SK-N-SH (cell line): ENCODE results near the gene SCARB1. TPM values are rescaled to one million over a fixed set of nuclear protein-coding genes. Genes with fewer than 3 reads are reported as not detected.

Source experiments
- CTCF ChIA-PET: fragments of 300-600, 350-600 bp; formaldehyde crosslinking; extraction: SDS; loops from one replicate; lab custom pipeline; 2021; lab: Yijun Ruan, JAX
- POLR2A ChIA-PET: fragments of 350-600 bp; sonication (Branson Sonifier 250); formaldehyde crosslinking; extraction: SDS; loops from one replicate; lab custom pipeline; 2020; ENCODE audit warnings: antibody characterized with exemption, inconsistent platforms; lab: Yijun Ruan, JAX
- DNase-seq: peaks from one replicate; pipeline ENCODE4 v3.0.0; 2012
- H2AFZ ChIP-seq: fragments of 200-600 bp; sonication (generic); 2 replicates; pipeline ENCODE4 v1.8.1; 2016; ENCODE audit warnings: antibody characterized with exemption, mild to moderate bottlenecking, low read depth
- H3F3A ChIP-seq: fragments of 200-600 bp; sonication (generic); replicated peaks from 2 replicates; pipeline ENCODE3; 2016; ENCODE audit warnings: antibody characterized with exemption, mild to moderate bottlenecking; ENCODE audit not compliant: insufficient read depth
- H3K27ac ChIP-seq, 2 experiments: fragments of 200-500 bp in 1 of 2; fragments of 200-600 bp in 1 of 2; sonication (Bioruptor generic) in 1 of 2; sonication (generic), shearing (Covaris generic) in 1 of 2; 2 replicates each; pipeline versions ENCODE4 v1.5.1 to v1.6.1; 2014 to 2016; ENCODE audit warnings: low read depth in 2 of 2, inconsistent platforms in 1 of 2, low read length in 1 of 2, mild to moderate bottlenecking in 1 of 2, mixed read lengths in 1 of 2
- H3K27me3 ChIP-seq: fragments of 200-600 bp; sonication (generic), shearing (Covaris generic); 2 replicates; pipeline ENCODE4 v1.6.1; 2016; ENCODE audit warnings: mixed run types; ENCODE audit not compliant: insufficient read depth
- H3K36me3 ChIP-seq, 2 experiments: fragments of 200-500 bp in 1 of 2; fragments of 200-600 bp in 1 of 2; sonication (Bioruptor generic) in 1 of 2; sonication (generic) in 1 of 2; replicated peaks in 1 of 2; 2 replicates each; pipeline versions ENCODE3 to v1.5.1; 2014 to 2016; ENCODE audit warnings: low read length in 1 of 2, mild to moderate bottlenecking in 1 of 2; ENCODE audit not compliant: insufficient read depth in 2 of 2, control insufficient read depth in 1 of 2
- H3K4me1 ChIP-seq, 2 experiments: fragments of 200-500 bp in 1 of 2; fragments of 200-600 bp in 1 of 2; sonication (Bioruptor generic) in 1 of 2; sonication (generic), shearing (Covaris generic) in 1 of 2; 2 replicates each; pipeline versions ENCODE4 v1.5.1 to v1.6.1; 2014 to 2016; ENCODE audit warnings: low read depth in 1 of 2, low read length in 1 of 2, mixed run types in 1 of 2; ENCODE audit not compliant: insufficient read depth in 2 of 2, control insufficient read depth in 1 of 2
- H3K4me2 ChIP-seq: fragments of 200-600 bp; sonication (generic), shearing (Covaris generic); 2 replicates; pipeline ENCODE4 v1.6.1; 2017; ENCODE audit warnings: mixed run types
- H3K4me3 ChIP-seq, 2 experiments: fragments of 200-500 bp in 1 of 2; fragments of 200-600 bp in 1 of 2; sonication (Bioruptor generic) in 1 of 2; sonication (generic), shearing (Covaris generic) in 1 of 2; 2 replicates each; pipeline versions ENCODE4 v1.5.1 to v1.8.1; 2014 to 2016; ENCODE audit warnings: low read depth in 2 of 2, inconsistent platforms in 1 of 2, low read length in 1 of 2, mild to moderate bottlenecking in 1 of 2, mixed read lengths in 1 of 2, moderate library complexity in 1 of 2
- H3K79me2 ChIP-seq: fragments of 200-600 bp; sonication (generic); 2 replicates; pipeline ENCODE4 v1.8.1; 2017; ENCODE audit warnings: mild to moderate bottlenecking; ENCODE audit not compliant: insufficient read depth
- H3K9ac ChIP-seq: fragments of 200-600 bp; sonication (generic); 2 replicates; pipeline ENCODE4 v1.6.1; 2017; ENCODE audit warnings: mixed run types
- H3K9me2 ChIP-seq: fragments of 200-600 bp; sonication (generic); 2 replicates; pipeline ENCODE4 v1.6.1; 2017; ENCODE audit warnings: mixed run types
- H3K9me3 ChIP-seq: fragments of 200-600 bp; sonication (generic); 2 replicates; pipeline ENCODE4 v1.6.1; 2017; ENCODE audit warnings: mixed run types, mild to moderate bottlenecking, moderate library complexity
- H4K20me1 ChIP-seq: fragments of 200-600 bp; sonication (generic); 2 replicates; pipeline ENCODE4 v1.6.1; 2017; ENCODE audit warnings: mild to moderate bottlenecking, mixed run types; ENCODE audit not compliant: insufficient read depth
- CHD2 ChIP-seq: fragments of 150-350 bp; IDR thresholded peaks from 2 replicates; pipeline ENCODE4 v1.6.1; 2018; ENCODE audit warnings: low read length; ENCODE audit not compliant: partially characterized antibody
- EZH2phosphoT487 ChIP-seq: fragments of 200-600 bp; sonication (generic); IDR thresholded peaks from 2 replicates; pipeline ENCODE4 v1.6.1; 2017; ENCODE audit warnings: low read depth, mixed run types, mild to moderate bottlenecking, antibody characterized with exemption, moderate library complexity, borderline replicate concordance
- FOXM1 ChIP-seq: IDR thresholded peaks from 2 replicates; pipeline ENCODE4 v1.4.0; 2012; ENCODE audit warnings: low read depth, mild to moderate bottlenecking
- GATA2 ChIP-seq: sonication (generic); formaldehyde crosslinking; IDR thresholded peaks from 2 replicates; pipeline ENCODE4 v1.5.0; 2020; ENCODE audit warnings: mild to moderate bottlenecking, missing genetic modification reagents
- MXI1 ChIP-seq: IDR thresholded peaks from 2 replicates; pipeline ENCODE4 v1.6.1; 2012; ENCODE audit warnings: mild to moderate bottlenecking, low read depth, low read length, improper control_type of control experiment
- RAD21 ChIP-seq: IDR thresholded peaks from 2 replicates; pipeline ENCODE4 v1.6.1; 2012; ENCODE audit warnings: mild to moderate bottlenecking, low read length
- RCOR1 ChIP-seq: fragments of 150-350 bp; IDR thresholded peaks from 2 replicates; pipeline ENCODE4 v1.6.1; 2017; ENCODE audit warnings: antibody characterized with exemption, low read length
- RXRA ChIP-seq: IDR thresholded peaks from 2 replicates; pipeline ENCODE4 v1.4.0; 2012; ENCODE audit warnings: low read depth, mild to moderate bottlenecking, borderline replicate concordance
- SIN3A ChIP-seq: IDR thresholded peaks from 2 replicates; pipeline ENCODE4 v1.6.1; 2012; ENCODE audit warnings: low read depth, mild to moderate bottlenecking, low read length, moderate library complexity, borderline replicate concordance
- SMC3 ChIP-seq: IDR thresholded peaks from 2 replicates; pipeline ENCODE4 v1.6.1; 2012; ENCODE audit warnings: low read depth, low read length, improper control_type of control experiment
- TAF1 ChIP-seq: IDR thresholded peaks from 2 replicates; pipeline ENCODE4 v1.6.1; 2012; ENCODE audit warnings: low read depth, mild to moderate bottlenecking, low read length, moderate library complexity, borderline replicate concordance
- TCF12 ChIP-seq: IDR thresholded peaks from 2 replicates; pipeline ENCODE4 v1.4.0; 2012
- USF2 ChIP-seq: fragments of 150-350 bp; IDR thresholded peaks from 2 replicates; pipeline ENCODE4 v1.6.1; 2017; ENCODE audit warnings: antibody characterized with exemption, low read length, low read depth, borderline replicate concordance
- WGBS: methylation state at CpG from one replicate; pipeline ENCODE4 v1.1.6; 2017; ENCODE audit warnings: low lambda C conversion rate; 5-methylcytosine and 5-hydroxymethylcytosine counted together
- polyA plus RNA-seq, 3 experiments: library from polyadenylated mRNA; depleted of rRNA; stranded (reverse); fragments of >200 nt; gene quantifications; 2 replicates each; pipeline ENCODE4 v1.2.3, GENCODE V29; 2012
- TF ChIP-seq, protein P1 (sequence below): fragments of 200-600 bp; sonication (generic); IDR thresholded peaks from 2 replicates; pipeline ENCODE4 v1.6.1; 2017; ENCODE audit warnings: antibody characterized with exemption, mild to moderate bottlenecking, moderate library complexity

Gene SCARB1
- polyA plus RNA-seq, 1 of the 3 experiments (the other 2 are of a cell fraction), result 33.0 TPM

GRCh38 chr12:124909831-124910560 is 46.3 kb upstream of the SCARB1 start (continued):
- TF ChIP-seq EZH2phosphoT487, result no peak
- no peak for TF ChIP-seq FOXM1
- TF ChIP-seq, protein P1, sequence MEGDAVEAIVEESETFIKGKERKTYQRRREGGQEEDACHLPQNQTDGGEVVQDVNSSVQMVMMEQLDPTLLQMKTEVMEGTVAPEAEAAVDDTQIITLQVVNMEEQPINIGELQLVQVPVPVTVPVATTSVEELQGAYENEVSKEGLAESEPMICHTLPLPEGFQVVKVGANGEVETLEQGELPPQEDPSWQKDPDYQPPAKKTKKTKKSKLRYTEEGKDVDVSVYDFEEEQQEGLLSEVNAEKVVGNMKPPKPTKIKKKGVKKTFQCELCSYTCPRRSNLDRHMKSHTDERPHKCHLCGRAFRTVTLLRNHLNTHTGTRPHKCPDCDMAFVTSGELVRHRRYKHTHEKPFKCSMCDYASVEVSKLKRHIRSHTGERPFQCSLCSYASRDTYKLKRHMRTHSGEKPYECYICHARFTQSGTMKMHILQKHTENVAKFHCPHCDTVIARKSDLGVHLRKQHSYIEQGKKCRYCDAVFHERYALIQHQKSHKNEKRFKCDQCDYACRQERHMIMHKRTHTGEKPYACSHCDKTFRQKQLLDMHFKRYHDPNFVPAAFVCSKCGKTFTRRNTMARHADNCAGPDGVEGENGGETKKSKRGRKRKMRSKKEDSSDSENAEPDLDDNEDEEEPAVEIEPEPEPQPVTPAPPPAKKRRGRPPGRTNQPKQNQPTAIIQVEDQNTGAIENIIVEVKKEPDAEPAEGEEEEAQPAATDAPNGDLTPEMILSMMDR, result no peak
- TF ChIP-seq TAF1, result no peak

- Histone ChIP-seq H2AFZ (no peak overlapping the region), H3K79me2 (peaks cover 15% of the 10 kb centered on the region), H3K4me1 (peaks cover 16 to 24% of the 10 kb centered on the region in 2 experiments), H3K27ac (no peak overlapping the region; a peak in 1 of 4 replicates), H3F3A (peaks cover 44% of the 10 kb centered on the region), H3K4me2 (no peak overlapping the region), H3K9me3 (no peaks in the 10 kb centered on the region), H3K36me3 (peaks cover 16% of the 10 kb centered on the region in 2 experiments), H3K9me2 (no peaks in the 10 kb centered on the region), H3K9ac (no peak overlapping the region), H3K4me3 (no peak overlapping the region; a peak in 1 of 4 replicates), H3K27me3 (no peaks in the 10 kb centered on the region), H4K20me1 (peaks cover 37% of the 10 kb centered on the region)
- peak; percentile 80 for DNase-seq
- ChIA-PET CTCF (interaction anchor here (0.6 to 3.8 kb wide), 61 partner anchors 8 to 1556 kb away, joined by 3 to 84 read pairs (median 4); partner anchors contain the start of genes BRI3BP and SCARB1), POLR2A (interaction anchor here (1.8 kb wide), 1 partner anchor 120 kb away, joined by 5 read pairs; no protein-coding TSS in a partner anchor)
- 0 out of 2 replicates have a peak, but pooled peaks have one; percentile 8 for TF ChIP-seq RXRA
- TF ChIP-seq, protein P1, result peak; percentile 99
- TF ChIP-seq USF2, result no peak
- TF ChIP-seq TCF12, result peak; percentile 14; the same call in 1 of the 2 replicates
- TF ChIP-seq RAD21, result peak; percentile 96
- no peak for TF ChIP-seq MXI1
- TF ChIP-seq GATA2 (CRISPR knock-in tag), result no peak
- peak; percentile 74 for TF ChIP-seq RCOR1
- peak; percentile 87 for TF ChIP-seq SMC3
- TF ChIP-seq SIN3A, result peak; percentile 35; the same call in 1 of the 2 replicates
- TF ChIP-seq CHD2, result peak; percentile 16
- whole genome bisulfite sequencing, result 3% methylated on average over 2 of the region's 2 CpGs
Observed at GRCh38 chr12:124906606-124907261, 43.1 kb upstream of the SCARB1 start.
